Measurements from ENCODE around the gene C6orf141.

The C6orf141 gene

GRCh38 chr6:49535795-49536194, 14.7 kb upstream of the C6orf141 start:
- DNase-seq (ENCODE audit: low read depth), result no peak
- no peak overlapping the region for H3K4me3 ChIP-seq (ENCODE audit: low read depth, low read length)
- no peak for TF ChIP-seq CTCF (IDR thresholded peaks at IDR 0.05; ENCODE audit: low read depth, low read length, missing control alignments)

- no peak for TF ChIP-seq CTCF (IDR thresholded peaks at IDR 0.05; ENCODE audit: low read depth, low read length, missing control alignments)
- H3K4me3 ChIP-seq (ENCODE audit: low read depth, low read length), result no peak overlapping the region
- no peak for DNase-seq (ENCODE audit: low read depth)
Observed at GRCh38 chr6:49539102-49539501, 11.4 kb upstream of the C6orf141 start.

GRCh38 chr6:49540614-49541013, 9.9 kb upstream of the C6orf141 start:
- no peak for TF ChIP-seq CTCF (IDR thresholded peaks at IDR 0.05; ENCODE audit: low read depth, low read length, missing control alignments)
- DNase-seq (ENCODE audit: low read depth), result no peak
- no peak overlapping the region for H3K4me3 ChIP-seq (ENCODE audit: low read depth, low read length)

DNA sequence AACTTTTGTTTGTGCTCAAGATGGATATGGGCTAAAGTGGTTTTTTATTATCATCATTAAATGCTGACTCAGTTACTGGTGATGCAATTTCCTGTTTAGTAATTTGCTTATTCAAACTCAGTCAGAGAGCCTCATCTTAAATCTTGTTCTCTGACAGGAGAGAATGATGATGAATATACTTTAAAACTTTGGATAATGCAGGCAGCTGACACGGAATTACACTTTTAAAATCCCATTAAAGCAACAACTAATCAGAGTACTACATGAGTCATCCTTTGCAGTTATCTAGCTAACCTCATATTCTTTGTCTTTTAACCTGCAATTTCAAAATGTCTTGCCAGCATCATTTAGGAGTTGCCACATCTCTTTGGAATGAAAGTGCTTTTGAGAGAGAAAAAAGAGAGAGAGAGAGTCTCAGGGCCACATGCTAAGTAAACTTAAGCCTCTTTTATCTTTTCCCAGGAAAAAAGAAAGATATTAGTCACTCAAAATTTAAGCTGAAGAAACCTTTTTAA, 9.2 kb upstream of the C6orf141 start:
- DNase-seq (ENCODE audit: low read depth), result no peak
- TF ChIP-seq CTCF (IDR thresholded peaks at IDR 0.05; ENCODE audit: low read depth, low read length, missing control alignments), result no peak
- H3K4me3 ChIP-seq (ENCODE audit: low read depth, low read length), result no peak overlapping the region

DNA sequence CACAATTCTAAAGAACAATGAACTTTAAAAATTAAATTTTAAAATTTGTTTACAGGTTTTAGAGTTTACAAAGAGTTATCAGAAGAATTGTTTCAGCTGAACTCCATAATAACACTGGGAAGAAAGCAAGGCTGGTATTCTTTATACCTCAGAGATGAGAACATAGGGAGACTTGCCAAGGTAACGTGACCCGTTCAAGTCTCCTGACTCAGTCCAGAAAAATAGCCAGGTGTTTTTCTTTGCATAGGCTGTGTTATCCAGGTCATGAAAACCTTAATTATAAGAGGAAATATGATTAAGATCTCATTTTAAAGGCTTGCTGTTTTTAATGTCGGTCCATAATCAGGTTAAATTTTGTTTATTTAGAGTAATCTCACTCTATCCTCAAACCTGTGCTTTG, 8.5 kb upstream of the C6orf141 start:
- H3K4me3 ChIP-seq (ENCODE audit: low read depth, low read length), result no peak overlapping the region
- TF ChIP-seq CTCF (IDR thresholded peaks at IDR 0.05; ENCODE audit: low read depth, low read length, missing control alignments), result no peak
- DNase-seq (ENCODE audit: low read depth), result no peak

GRCh38 chr6:49543087-49543858, 7.2 kb upstream of the C6orf141 start:
- DNase-seq (ENCODE audit: low read depth), result no peak
- no peak overlapping the region for H3K4me3 ChIP-seq (ENCODE audit: low read depth, low read length)
- no peak for TF ChIP-seq CTCF (IDR thresholded peaks at IDR 0.05; ENCODE audit: low read depth, low read length, missing control alignments)

- no peak for TF ChIP-seq CTCF (IDR thresholded peaks at IDR 0.05; ENCODE audit: low read depth, low read length, missing control alignments)
- H3K4me3 ChIP-seq (ENCODE audit: low read depth, low read length), result no peak overlapping the region
- no peak for DNase-seq (ENCODE audit: low read depth)
Observed at GRCh38 chr6:49546331-49546730, 4.1 kb upstream of the C6orf141 start.
